ENCODE data around the gene PAMR1. TPM values are rescaled to one million over a fixed set of nuclear protein-coding genes. Genes with fewer than 3 reads are reported as not detected.

Gene PAMR1
- total and polyA plus RNA-seq, 9 donors = 0.25 to 25.8 (median 3.6) TPM

GRCh38 chr11:35539256-35539655, 13.8 kb upstream of the PAMR1 start:
- intact Hi-C loops (cut with DNase I) = no loop called here
- Histone ChIP-seq H3K36me3 (no peaks in the 10 kb centered on the region), H3K9me3 (no peaks in the 10 kb centered on the region), H3K4me1 (ENCODE audit: insufficient read depth) (no peaks in the 10 kb centered on the region), H3K4me3 (no peak overlapping the region), H3K27ac (no peak overlapping the region), H3K27me3 (no peaks in the 10 kb centered on the region)
- 31 to 54% (median 46%) methylated on average over 3 of the region's 3 CpGs for WGBS, 3 donors
- no peak for DNase-seq
- TF ChIP-seq EP300 (IDR thresholded peaks at IDR 0.05) (no peak), CTCF (IDR thresholded peaks at IDR 0.05) (no peak), POLR2A (IDR thresholded peaks at IDR 0.05) (no peak)

- DNase-seq = no peak
- no peak for TF ChIP-seq EP300 (IDR thresholded peaks at IDR 0.05)
- no peaks in the 10 kb centered on the region for H3K9me3 ChIP-seq
- no peak overlapping the region for H3K27ac ChIP-seq
- no peaks in the 10 kb centered on the region for H3K4me1 ChIP-seq (ENCODE audit: insufficient read depth)
- H3K27me3 ChIP-seq = no peaks in the 10 kb centered on the region
- WGBS, 3 donors = 91 to 94% (median 93%) methylated on average over 4 to 7 of the region's 7 CpGs
- intact Hi-C loops (cut with DNase I) = no loop called here
- no peaks in the 10 kb centered on the region for H3K36me3 ChIP-seq
- H3K4me3 ChIP-seq = no peak overlapping the region
These were observed 11.1 kb upstream of the PAMR1 start for GRCh38 chr11:35536470-35536869.

GRCh38 chr11:35531246-35531645, 5.8 kb upstream of the PAMR1 start:
- Histone ChIP-seq H3K4me3 (no peak overlapping the region), H3K4me1 (ENCODE audit: insufficient read depth) (no peaks in the 10 kb centered on the region), H3K27ac (no peak overlapping the region), H3K36me3 (no peaks in the 10 kb centered on the region), H3K9me3 (no peaks in the 10 kb centered on the region), H3K27me3 (no peaks in the 10 kb centered on the region)
- intact Hi-C loops (cut with DNase I) = no loop called here
- no peak for DNase-seq
- TF ChIP-seq EP300 (IDR thresholded peaks at IDR 0.05) = no peak
- TF ChIP-seq CTCF (IDR thresholded peaks at IDR 0.05) = no peak
- no peak for TF ChIP-seq POLR2A (IDR thresholded peaks at IDR 0.05)
- WGBS, 3 donors = 29 to 54% (median 34%) methylated on average over 1 of the region's 1 CpG

GRCh38 chr11:35529971-35530495, 4.6 kb upstream of the PAMR1 start:
- TF ChIP-seq POLR2A (IDR thresholded peaks at IDR 0.05) (no peak), CTCF (IDR thresholded peaks at IDR 0.05) (no peak), EP300 (IDR thresholded peaks at IDR 0.05) (no peak)
- no peaks in the 10 kb centered on the region for H3K4me1 ChIP-seq (ENCODE audit: insufficient read depth)
- no peaks in the 10 kb centered on the region for H3K27me3 ChIP-seq
- 33 to 48% (median 42%) methylated on average over 2 of the region's 2 CpGs for WGBS, 3 donors
- no peak for DNase-seq
- intact Hi-C loops (cut with DNase I) = no loop called here
- no peak overlapping the region for H3K27ac ChIP-seq
- H3K4me3 ChIP-seq = no peak overlapping the region
- no peaks in the 10 kb centered on the region for H3K9me3 ChIP-seq
- no peaks in the 10 kb centered on the region for H3K36me3 ChIP-seq

GRCh38 chr11:35526370-35526792, 965 bp upstream of the PAMR1 start:
- TF ChIP-seq CTCF (IDR thresholded peaks at IDR 0.05) (no peak), POLR2A (IDR thresholded peaks at IDR 0.05) (no peak), EP300 (IDR thresholded peaks at IDR 0.05) (no peak)
- H3K27me3 ChIP-seq = no peaks in the 10 kb centered on the region
- no peaks in the 10 kb centered on the region for H3K36me3 ChIP-seq
- H3K4me1 ChIP-seq (ENCODE audit: insufficient read depth) = no peaks in the 10 kb centered on the region
- H3K9me3 ChIP-seq = no peaks in the 10 kb centered on the region
- no peak for DNase-seq
- 48 to 56% (median 54%) methylated on average over 6 of the region's 6 CpGs for WGBS, 3 donors
- no peak overlapping the region for H3K4me3 ChIP-seq
- intact Hi-C loops (cut with DNase I) = no loop called here
- H3K27ac ChIP-seq = no peak overlapping the region

Data from ovary (tissue), 9 donors.